ENCODE measurements around the gene CEP162.

CEP162 gene

DNA sequence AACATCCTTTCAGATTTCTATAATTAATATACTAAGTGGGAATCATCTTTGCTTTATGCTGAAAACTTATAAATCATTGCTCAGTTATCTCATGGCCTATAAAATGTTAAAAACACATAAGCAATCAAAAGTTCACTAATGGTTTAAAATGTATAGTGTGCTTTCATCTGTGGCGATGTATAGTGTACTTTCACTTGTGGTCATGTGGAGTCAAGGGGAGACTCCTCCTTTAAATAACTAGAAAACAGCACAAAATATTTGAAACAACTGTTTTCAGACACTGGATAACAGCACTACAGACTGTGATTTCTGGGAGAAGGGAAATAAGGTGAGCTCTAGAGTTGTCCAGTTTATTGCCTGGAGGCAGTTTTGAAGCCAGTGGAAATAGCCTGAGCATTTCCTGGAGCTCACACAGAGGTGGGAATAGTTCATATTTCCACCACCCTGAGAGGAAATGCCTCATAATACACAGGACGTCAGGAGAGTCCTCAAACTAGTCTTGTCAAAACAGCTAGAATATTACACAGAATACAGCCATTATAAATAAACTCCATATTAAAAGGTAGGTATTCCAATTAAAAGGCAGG is 89.4 kb downstream of the CEP162 start:
- Histone ChIP-seq H3K9me2 (replicated peaks; ENCODE audit: insufficient read depth, low read length) (no peaks in the 10 kb centered on the region), H3K4me2 (ENCODE audit: low read depth, low read length, poor library complexity, severe bottlenecking) (no peak overlapping the region), H3F3A (ENCODE audit: insufficient read depth) (no peaks in the 10 kb centered on the region), H3K4me3 (ENCODE audit: insufficient read depth, low read length, poor library complexity, severe bottlenecking) (no peak overlapping the region), H3K79me2 (ENCODE audit: insufficient read depth, low read length) (no peaks in the 10 kb centered on the region), H3K36me3 (ENCODE audit: low read length) (no peaks in the 10 kb centered on the region), H3K27me3 (ENCODE audit: low read length) (no peaks in the 10 kb centered on the region), H4K20me1 (ENCODE audit: low read depth, low read length) (no peaks in the 10 kb centered on the region), H3K9ac (ENCODE audit: low read length) (no peak overlapping the region), H3K27ac (ENCODE audit: low read depth, low read length) (no peak overlapping the region), H2AFZ (ENCODE audit: low read depth, low read length, severe bottlenecking) (no peak overlapping the region), H3K9me3 (ENCODE audit: insufficient read depth, low read length) (no peaks in the 10 kb centered on the region)
- no peak for TF ChIP-seq EZH2phosphoT487 (conservative IDR thresholded peaks at IDR 0.05; ENCODE audit: low read length)
- TF ChIP-seq, protein P1, sequence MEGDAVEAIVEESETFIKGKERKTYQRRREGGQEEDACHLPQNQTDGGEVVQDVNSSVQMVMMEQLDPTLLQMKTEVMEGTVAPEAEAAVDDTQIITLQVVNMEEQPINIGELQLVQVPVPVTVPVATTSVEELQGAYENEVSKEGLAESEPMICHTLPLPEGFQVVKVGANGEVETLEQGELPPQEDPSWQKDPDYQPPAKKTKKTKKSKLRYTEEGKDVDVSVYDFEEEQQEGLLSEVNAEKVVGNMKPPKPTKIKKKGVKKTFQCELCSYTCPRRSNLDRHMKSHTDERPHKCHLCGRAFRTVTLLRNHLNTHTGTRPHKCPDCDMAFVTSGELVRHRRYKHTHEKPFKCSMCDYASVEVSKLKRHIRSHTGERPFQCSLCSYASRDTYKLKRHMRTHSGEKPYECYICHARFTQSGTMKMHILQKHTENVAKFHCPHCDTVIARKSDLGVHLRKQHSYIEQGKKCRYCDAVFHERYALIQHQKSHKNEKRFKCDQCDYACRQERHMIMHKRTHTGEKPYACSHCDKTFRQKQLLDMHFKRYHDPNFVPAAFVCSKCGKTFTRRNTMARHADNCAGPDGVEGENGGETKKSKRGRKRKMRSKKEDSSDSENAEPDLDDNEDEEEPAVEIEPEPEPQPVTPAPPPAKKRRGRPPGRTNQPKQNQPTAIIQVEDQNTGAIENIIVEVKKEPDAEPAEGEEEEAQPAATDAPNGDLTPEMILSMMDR (IDR thresholded peaks at IDR 0.05; ENCODE audit: insufficient read depth, low read length, poor library complexity, severe bottlenecking): no peak

DNA sequence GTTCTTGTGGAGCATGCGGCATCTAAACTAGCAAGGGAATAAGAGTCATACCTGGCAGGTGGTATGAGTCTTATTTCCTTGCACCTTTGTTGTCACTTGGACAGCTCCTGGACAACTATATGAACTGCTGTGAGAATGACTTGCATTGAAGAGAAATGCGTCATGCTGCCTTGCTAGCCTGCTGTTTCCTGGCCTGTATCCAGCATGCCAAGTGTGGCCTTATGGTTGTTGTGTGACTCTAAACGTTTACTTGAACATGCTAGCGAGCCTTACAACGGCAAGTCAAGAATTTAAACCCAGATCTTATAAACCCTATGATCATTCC is 90.4 kb downstream of the CEP162 start:
- Histone ChIP-seq H4K20me1 (ENCODE audit: low read depth, low read length) (no peaks in the 10 kb centered on the region), H3K27me3 (ENCODE audit: low read length) (no peaks in the 10 kb centered on the region), H3F3A (ENCODE audit: insufficient read depth) (no peaks in the 10 kb centered on the region), H3K4me3 (ENCODE audit: insufficient read depth, low read length, poor library complexity, severe bottlenecking) (no peak overlapping the region), H3K27ac (ENCODE audit: low read depth, low read length) (no peak overlapping the region), H3K79me2 (ENCODE audit: insufficient read depth, low read length) (no peaks in the 10 kb centered on the region), H3K9me2 (replicated peaks; ENCODE audit: insufficient read depth, low read length) (no peaks in the 10 kb centered on the region), H2AFZ (ENCODE audit: low read depth, low read length, severe bottlenecking) (no peak overlapping the region), H3K36me3 (ENCODE audit: low read length) (no peaks in the 10 kb centered on the region), H3K9ac (ENCODE audit: low read length) (no peak overlapping the region), H3K9me3 (ENCODE audit: insufficient read depth, low read length) (no peaks in the 10 kb centered on the region), H3K4me2 (ENCODE audit: low read depth, low read length, poor library complexity, severe bottlenecking) (no peak overlapping the region)
- no peak for TF ChIP-seq EZH2phosphoT487 (conservative IDR thresholded peaks at IDR 0.05; ENCODE audit: low read length)
- TF ChIP-seq, protein P1 (IDR thresholded peaks at IDR 0.05; ENCODE audit: insufficient read depth, low read length, poor library complexity, severe bottlenecking): no peak

DNA sequence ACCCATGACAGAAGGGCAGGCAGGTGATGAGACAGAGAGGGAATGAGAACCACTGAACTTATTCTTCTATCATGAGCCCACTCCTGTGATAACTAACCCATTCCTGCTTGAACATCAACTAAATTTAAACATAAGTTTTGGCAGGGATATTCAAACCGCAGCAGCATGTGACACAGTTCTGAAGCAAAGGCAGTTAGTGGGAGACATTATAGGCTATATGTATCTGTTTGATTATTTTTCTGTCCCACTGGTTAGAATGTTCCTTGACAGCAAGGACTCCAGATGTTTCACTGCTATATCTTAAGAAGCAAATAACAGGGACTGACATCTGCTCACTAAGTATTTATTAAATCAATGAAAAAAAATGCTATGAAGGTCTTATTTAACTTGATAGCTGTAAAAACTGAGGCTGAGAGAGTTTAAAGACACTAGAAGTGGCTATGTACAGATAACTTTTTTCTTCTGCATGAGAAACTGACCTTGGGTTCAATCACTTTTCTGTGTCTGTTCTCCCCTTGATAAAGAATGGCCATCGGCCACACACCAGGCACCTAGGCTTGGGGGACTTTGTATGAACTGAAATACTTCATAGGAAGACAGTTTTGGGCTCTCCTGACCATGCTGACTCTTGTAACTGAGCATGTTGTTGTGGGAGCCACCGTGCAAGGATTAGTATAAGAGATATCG is 90.9 kb downstream of the CEP162 start:
- Histone ChIP-seq H3K79me2 (ENCODE audit: insufficient read depth, low read length) (no peaks in the 10 kb centered on the region), H3K27me3 (ENCODE audit: low read length) (no peaks in the 10 kb centered on the region), H3K36me3 (ENCODE audit: low read length) (no peaks in the 10 kb centered on the region), H3K4me2 (ENCODE audit: low read depth, low read length, poor library complexity, severe bottlenecking) (no peak overlapping the region), H3F3A (ENCODE audit: insufficient read depth) (no peaks in the 10 kb centered on the region), H4K20me1 (ENCODE audit: low read depth, low read length) (no peaks in the 10 kb centered on the region), H2AFZ (ENCODE audit: low read depth, low read length, severe bottlenecking) (no peak overlapping the region), H3K9ac (ENCODE audit: low read length) (no peak overlapping the region), H3K9me3 (ENCODE audit: insufficient read depth, low read length) (no peaks in the 10 kb centered on the region), H3K4me3 (ENCODE audit: insufficient read depth, low read length, poor library complexity, severe bottlenecking) (no peak overlapping the region), H3K9me2 (replicated peaks; ENCODE audit: insufficient read depth, low read length) (no peaks in the 10 kb centered on the region), H3K27ac (ENCODE audit: low read depth, low read length) (no peak overlapping the region)
- TF ChIP-seq, protein P1 (IDR thresholded peaks at IDR 0.05; ENCODE audit: insufficient read depth, low read length, poor library complexity, severe bottlenecking): no peak
- TF ChIP-seq EZH2phosphoT487 (conservative IDR thresholded peaks at IDR 0.05; ENCODE audit: low read length): no peak
